WTC11 (cell line): ENCODE data around the gene EML6. TPM values are rescaled to one million over a fixed set of nuclear protein-coding genes. Genes with fewer than 3 reads are reported as not detected.

Experiments used
- ATAC-seq: fragments of 200-7000 bp; cut with Tn5 transposase; 2 replicates; pipeline ENCODE4 v1.10.0; 2021; ENCODE audit warnings: mild to moderate bottlenecking, moderate library complexity
- CTCF ChIA-PET: fragments of 300-600 bp; sonication (Branson Sonifier 250); formaldehyde crosslinking; loops from one replicate; lab custom pipeline; 2021; ENCODE audit warnings: antibody characterized with exemption; lab: Charles Lee
- POLR2A ChIA-PET: fragments of 350-600 bp; sonication (Branson Sonifier 250); formaldehyde crosslinking; loops from one replicate; lab custom pipeline; 2021; ENCODE audit warnings: antibody characterized with exemption; lab: Charles Lee
- DNase-seq: peaks from one replicate; pipeline ENCODE4 v3.0.0; 2021; ENCODE audit warnings: low spot score
- H3K27ac Mint-ChIP-seq: 2 replicates; pipeline ENCODE4 v1.8.0; 2021; ENCODE audit warnings: mixed read lengths
- H3K27me3 Mint-ChIP-seq: 2 replicates; pipeline ENCODE4 v1.8.0; 2021; ENCODE audit warnings: low read depth, mild to moderate bottlenecking, moderate library complexity, mixed read lengths
- H3K36me3 Mint-ChIP-seq: 2 replicates; pipeline ENCODE4 v1.8.0; 2021; ENCODE audit warnings: mixed read lengths
- H3K4me1 Mint-ChIP-seq: 2 replicates; pipeline ENCODE4 v1.8.0; 2022; ENCODE audit warnings: mixed read lengths
- H3K4me3 Mint-ChIP-seq: 2 replicates; pipeline ENCODE4 v1.8.0; 2021; ENCODE audit warnings: mild to moderate bottlenecking, moderate library complexity, mixed read lengths
- H3K9me3 Mint-ChIP-seq: 2 replicates; pipeline ENCODE4 v1.8.0; 2021; ENCODE audit warnings: mixed read lengths
- ATF2 ChIP-seq: sonication (generic); formaldehyde crosslinking; IDR thresholded peaks from 2 replicates; pipeline ENCODE4 v1.8.1; 2022; ENCODE audit warnings: low read depth, missing genetic modification reagents, borderline replicate concordance
- CBFB ChIP-seq: sonication (generic); formaldehyde crosslinking; IDR thresholded peaks from 2 replicates; pipeline ENCODE4 v1.8.1; 2022; ENCODE audit warnings: mild to moderate bottlenecking, low read depth, missing genetic modification reagents
- FOXJ3 ChIP-seq: sonication (generic); formaldehyde crosslinking; IDR thresholded peaks from 2 replicates; pipeline ENCODE4 v1.9.0; 2021; ENCODE audit warnings: missing genetic modification reagents, mild to moderate bottlenecking, borderline replicate concordance
- FOXK1 ChIP-seq: sonication (generic); formaldehyde crosslinking; IDR thresholded peaks from 2 replicates; pipeline ENCODE4 v1.8.0; 2022; ENCODE audit warnings: mild to moderate bottlenecking, moderate library complexity, missing genetic modification reagents
- GABPB1 ChIP-seq: sonication (generic); formaldehyde crosslinking; IDR thresholded peaks from 2 replicates; pipeline ENCODE4 v1.8.1; 2023; ENCODE audit warnings: mild to moderate bottlenecking, missing genetic modification reagents
- IRF1 ChIP-seq: sonication (generic); formaldehyde crosslinking; IDR thresholded peaks from 2 replicates; pipeline ENCODE4 v1.8.0; 2023; ENCODE audit warnings: missing genetic modification reagents
- MXD4 ChIP-seq: fragments of 250-450 bp; sonication (Bioruptor Pico); IDR thresholded peaks from 2 replicates; pipeline ENCODE4 v1.8.0; 2021; ENCODE audit warnings: mild to moderate bottlenecking, moderate library complexity, borderline replicate concordance
- PRRX2 ChIP-seq: fragments of 250-450 bp; sonication (Bioruptor Pico); IDR thresholded peaks from 2 replicates; pipeline ENCODE4 v1.8.0; 2021; ENCODE audit warnings: mild to moderate bottlenecking
- SMAD3 ChIP-seq: sonication (generic); formaldehyde crosslinking; IDR thresholded peaks from 2 replicates; pipeline ENCODE4 v1.8.0; 2022; ENCODE audit warnings: missing genetic modification reagents, mild to moderate bottlenecking, borderline replicate concordance
- TEAD4 ChIP-seq: sonication (generic); formaldehyde crosslinking; IDR thresholded peaks from 2 replicates; pipeline ENCODE4 v1.8.0; 2022; ENCODE audit warnings: mild to moderate bottlenecking, missing genetic modification reagents
- ZNF121 ChIP-seq: sonication (generic); formaldehyde crosslinking; IDR thresholded peaks from 2 replicates; pipeline ENCODE4 v1.8.0; 2023; ENCODE audit warnings: missing genetic modification reagents
- ZNF138 ChIP-seq: sonication (generic); formaldehyde crosslinking; conservative IDR thresholded peaks from 2 replicates; pipeline ENCODE4 v1.8.1; 2022; ENCODE audit warnings: mild to moderate bottlenecking, moderate library complexity, missing genetic modification reagents
- ZNF317 ChIP-seq: sonication (generic); formaldehyde crosslinking; IDR thresholded peaks from 2 replicates; pipeline ENCODE4 v1.8.1; 2023; ENCODE audit warnings: low read depth, mild to moderate bottlenecking, moderate library complexity, missing genetic modification reagents, borderline replicate concordance
- ZNF396 ChIP-seq: fragments of 250-450 bp; sonication (Bioruptor Pico); IDR thresholded peaks from 2 replicates; pipeline ENCODE4 v1.8.0; 2021; ENCODE audit warnings: mild to moderate bottlenecking, moderate library complexity, borderline replicate concordance
- total RNA-seq: library from RNA; stranded (reverse); gene quantifications from 3 replicates; pipeline ENCODE4 v1.2.3, GENCODE V29; 2021
- TF ChIP-seq, protein P1 (sequence below): sonication (generic); formaldehyde crosslinking; IDR thresholded peaks from 2 replicates; pipeline ENCODE4 v1.8.1; 2023; ENCODE audit warnings: mild to moderate bottlenecking, missing genetic modification reagents, moderate library complexity
- TF ChIP-seq, protein P2 (sequence below): fragments of 250-450 bp; sonication (Bioruptor Pico); IDR thresholded peaks from 2 replicates; pipeline ENCODE4 v1.9.0; 2021; ENCODE audit warnings: mild to moderate bottlenecking
- TF ChIP-seq, protein P3 (sequence below): sonication (generic); formaldehyde crosslinking; IDR thresholded peaks from 2 replicates; pipeline ENCODE4 v1.8.1; 2022; ENCODE audit warnings: low read depth, mild to moderate bottlenecking, moderate library complexity, missing genetic modification reagents, borderline replicate concordance
- TF ChIP-seq, protein P4 (sequence below): sonication (generic); formaldehyde crosslinking; IDR thresholded peaks from 2 replicates; pipeline ENCODE4 v1.8.1; 2022; ENCODE audit warnings: missing genetic modification reagents, borderline replicate concordance
- TF ChIP-seq, protein P5 (sequence below): sonication (generic); formaldehyde crosslinking; IDR thresholded peaks from 2 replicates; pipeline ENCODE4 v1.8.1; 2023; ENCODE audit warnings: mild to moderate bottlenecking, moderate library complexity, missing genetic modification reagents

EML6 gene
- total RNA-seq, 1 experiment from 2014 or later, result 2.1 TPM

- TF ChIP-seq PRRX2 (CRISPR knock-in tag) (no peak), TEAD4 (no peak)
- TF ChIP-seq, protein P1, sequence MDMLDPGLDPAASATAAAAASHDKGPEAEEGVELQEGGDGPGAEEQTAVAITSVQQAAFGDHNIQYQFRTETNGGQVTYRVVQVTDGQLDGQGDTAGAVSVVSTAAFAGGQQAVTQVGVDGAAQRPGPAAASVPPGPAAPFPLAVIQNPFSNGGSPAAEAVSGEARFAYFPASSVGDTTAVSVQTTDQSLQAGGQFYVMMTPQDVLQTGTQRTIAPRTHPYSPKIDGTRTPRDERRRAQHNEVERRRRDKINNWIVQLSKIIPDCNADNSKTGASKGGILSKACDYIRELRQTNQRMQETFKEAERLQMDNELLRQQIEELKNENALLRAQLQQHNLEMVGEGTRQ (CRISPR knock-in tag), result no peak
- TF ChIP-seq, protein P2, sequence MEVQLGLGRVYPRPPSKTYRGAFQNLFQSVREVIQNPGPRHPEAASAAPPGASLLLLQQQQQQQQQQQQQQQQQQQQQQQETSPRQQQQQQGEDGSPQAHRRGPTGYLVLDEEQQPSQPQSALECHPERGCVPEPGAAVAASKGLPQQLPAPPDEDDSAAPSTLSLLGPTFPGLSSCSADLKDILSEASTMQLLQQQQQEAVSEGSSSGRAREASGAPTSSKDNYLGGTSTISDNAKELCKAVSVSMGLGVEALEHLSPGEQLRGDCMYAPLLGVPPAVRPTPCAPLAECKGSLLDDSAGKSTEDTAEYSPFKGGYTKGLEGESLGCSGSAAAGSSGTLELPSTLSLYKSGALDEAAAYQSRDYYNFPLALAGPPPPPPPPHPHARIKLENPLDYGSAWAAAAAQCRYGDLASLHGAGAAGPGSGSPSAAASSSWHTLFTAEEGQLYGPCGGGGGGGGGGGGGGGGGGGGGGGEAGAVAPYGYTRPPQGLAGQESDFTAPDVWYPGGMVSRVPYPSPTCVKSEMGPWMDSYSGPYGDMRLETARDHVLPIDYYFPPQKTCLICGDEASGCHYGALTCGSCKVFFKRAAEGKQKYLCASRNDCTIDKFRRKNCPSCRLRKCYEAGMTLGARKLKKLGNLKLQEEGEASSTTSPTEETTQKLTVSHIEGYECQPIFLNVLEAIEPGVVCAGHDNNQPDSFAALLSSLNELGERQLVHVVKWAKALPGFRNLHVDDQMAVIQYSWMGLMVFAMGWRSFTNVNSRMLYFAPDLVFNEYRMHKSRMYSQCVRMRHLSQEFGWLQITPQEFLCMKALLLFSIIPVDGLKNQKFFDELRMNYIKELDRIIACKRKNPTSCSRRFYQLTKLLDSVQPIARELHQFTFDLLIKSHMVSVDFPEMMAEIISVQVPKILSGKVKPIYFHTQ (CRISPR knock-in tag), result no peak
Measured at GRCh38 chr2:54714996-54715395, 8.5 kb upstream of the EML6 start (continued).

GRCh38 chr2:54716375-54716774, 7.1 kb upstream of the EML6 start:
- Mint-ChIP-seq H3K27me3 (peaks cover 20% of the 10 kb centered on the region), H3K27ac (no peak overlapping the region), H3K4me3 (no peak overlapping the region)
- ATAC-seq, result no peak
- no peak for TF ChIP-seq ZNF138 (CRISPR knock-in tag)
- TF ChIP-seq IRF1 (CRISPR knock-in tag), result no peak
- TF ChIP-seq FOXJ3, result no peak
- no peak for TF ChIP-seq TEAD4
- no peak for TF ChIP-seq MXD4 (CRISPR knock-in tag)
- no peak for TF ChIP-seq ZNF121 (CRISPR knock-in tag)
- TF ChIP-seq SMAD3 (CRISPR knock-in tag), result no peak
- no peak for TF ChIP-seq FOXK1 (CRISPR knock-in tag)
- TF ChIP-seq, protein P3, sequence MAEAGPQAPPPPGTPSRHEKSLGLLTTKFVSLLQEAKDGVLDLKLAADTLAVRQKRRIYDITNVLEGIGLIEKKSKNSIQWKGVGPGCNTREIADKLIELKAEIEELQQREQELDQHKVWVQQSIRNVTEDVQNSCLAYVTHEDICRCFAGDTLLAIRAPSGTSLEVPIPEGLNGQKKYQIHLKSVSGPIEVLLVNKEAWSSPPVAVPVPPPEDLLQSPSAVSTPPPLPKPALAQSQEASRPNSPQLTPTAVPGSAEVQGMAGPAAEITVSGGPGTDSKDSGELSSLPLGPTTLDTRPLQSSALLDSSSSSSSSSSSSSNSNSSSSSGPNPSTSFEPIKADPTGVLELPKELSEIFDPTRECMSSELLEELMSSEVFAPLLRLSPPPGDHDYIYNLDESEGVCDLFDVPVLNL, result no peak
- TF ChIP-seq, all 79 proteins: peak for 0
- ChIA-PET POLR2A (no interaction called here), CTCF (no interaction called here)
- no peaks in the 10 kb centered on the region for H3K36me3 Mint-ChIP-seq
- H3K9me3 Mint-ChIP-seq, result no peaks in the 10 kb centered on the region
- no peak for DNase-seq
- H3K4me1 Mint-ChIP-seq, result no peaks in the 10 kb centered on the region

DNA sequence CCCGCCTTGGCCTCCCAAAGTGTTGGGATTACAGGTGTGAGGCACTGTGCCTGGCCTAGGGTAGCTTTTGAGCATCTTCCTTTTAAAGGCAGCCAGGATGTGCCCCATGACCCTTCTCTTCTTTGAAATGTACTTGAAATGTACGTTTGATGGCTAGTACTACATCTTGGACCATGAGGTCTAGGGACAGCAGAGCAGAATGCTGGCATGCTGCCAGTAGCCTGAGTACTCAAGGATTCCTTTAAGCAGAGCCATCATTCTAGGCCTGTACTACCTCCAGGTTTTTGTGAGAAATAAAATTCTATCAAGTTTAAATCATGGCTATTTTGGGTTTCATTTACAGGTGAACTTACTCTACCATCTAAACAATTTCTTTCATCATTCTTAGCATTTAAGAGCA, 2.9 kb upstream of the EML6 start:
- CTCF ChIA-PET, result no interaction called here
- TF ChIP-seq ZNF317 (no peak), GABPB1 (no peak), ZNF396 (no peak), CBFB (no peak), ATF2 (CRISPR knock-in tag) (no peak)
- TF ChIP-seq, protein P4, sequence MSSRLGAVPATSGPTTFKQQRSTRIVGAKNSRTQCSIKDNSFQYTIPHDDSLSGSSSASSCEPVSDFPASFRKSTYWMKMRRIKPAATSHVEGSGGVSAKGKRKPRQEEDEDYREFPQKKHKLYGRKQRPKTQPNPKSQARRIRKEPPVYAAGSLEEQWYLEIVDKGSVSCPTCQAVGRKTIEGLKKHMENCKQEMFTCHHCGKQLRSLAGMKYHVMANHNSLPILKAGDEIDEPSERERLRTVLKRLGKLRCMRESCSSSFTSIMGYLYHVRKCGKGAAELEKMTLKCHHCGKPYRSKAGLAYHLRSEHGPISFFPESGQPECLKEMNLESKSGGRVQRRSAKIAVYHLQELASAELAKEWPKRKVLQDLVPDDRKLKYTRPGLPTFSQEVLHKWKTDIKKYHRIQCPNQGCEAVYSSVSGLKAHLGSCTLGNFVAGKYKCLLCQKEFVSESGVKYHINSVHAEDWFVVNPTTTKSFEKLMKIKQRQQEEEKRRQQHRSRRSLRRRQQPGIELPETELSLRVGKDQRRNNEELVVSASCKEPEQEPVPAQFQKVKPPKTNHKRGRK (CRISPR knock-in tag), result no peak
- TF ChIP-seq, protein P5, sequence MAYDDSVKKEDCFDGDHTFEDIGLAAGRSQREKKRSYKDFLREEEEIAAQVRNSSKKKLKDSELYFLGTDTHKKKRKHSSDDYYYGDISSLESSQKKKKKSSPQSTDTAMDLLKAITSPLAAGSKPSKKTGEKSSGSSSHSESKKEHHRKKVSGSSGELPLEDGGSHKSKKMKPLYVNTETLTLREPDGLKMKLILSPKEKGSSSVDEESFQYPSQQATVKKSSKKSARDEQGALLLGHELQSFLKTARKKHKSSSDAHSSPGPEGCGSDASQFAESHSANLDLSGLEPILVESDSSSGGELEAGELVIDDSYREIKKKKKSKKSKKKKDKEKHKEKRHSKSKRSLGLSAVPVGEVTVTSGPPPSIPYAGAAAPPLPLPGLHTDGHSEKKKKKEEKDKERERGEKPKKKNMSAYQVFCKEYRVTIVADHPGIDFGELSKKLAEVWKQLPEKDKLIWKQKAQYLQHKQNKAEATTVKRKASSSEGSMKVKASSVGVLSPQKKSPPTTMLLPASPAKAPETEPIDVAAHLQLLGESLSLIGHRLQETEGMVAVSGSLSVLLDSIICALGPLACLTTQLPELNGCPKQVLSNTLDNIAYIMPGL, result no peak
- TF ChIP-seq, protein P2 (CRISPR knock-in tag), result no peak

More for the DNA sequence above, 2.9 kb upstream of the EML6 start:
- Mint-ChIP-seq H3K27me3 (peaks cover 38% of the 10 kb centered on the region), H3K9me3 (no peaks in the 10 kb centered on the region), H3K27ac (no peak overlapping the region), H3K4me3 (no peak overlapping the region), H3K36me3 (no peaks in the 10 kb centered on the region), H3K4me1 (peaks cover 7% of the 10 kb centered on the region)
- POLR2A ChIA-PET, result no interaction called here
- DNase-seq (no peak), ATAC-seq (no peak)
